GM19023 (cell line): Measurements from ENCODE around the gene NXT1.

ENCODE experiments used
- ATAC-seq: cut with Tn5 transposase; IDR thresholded peaks from one replicate; pipeline ENCODE4 v1.9.1; 2021; ENCODE audit warnings: mild to moderate bottlenecking, moderate library complexity; ENCODE audit not compliant: unreplicated experiment

The NXT1 gene

DNA sequence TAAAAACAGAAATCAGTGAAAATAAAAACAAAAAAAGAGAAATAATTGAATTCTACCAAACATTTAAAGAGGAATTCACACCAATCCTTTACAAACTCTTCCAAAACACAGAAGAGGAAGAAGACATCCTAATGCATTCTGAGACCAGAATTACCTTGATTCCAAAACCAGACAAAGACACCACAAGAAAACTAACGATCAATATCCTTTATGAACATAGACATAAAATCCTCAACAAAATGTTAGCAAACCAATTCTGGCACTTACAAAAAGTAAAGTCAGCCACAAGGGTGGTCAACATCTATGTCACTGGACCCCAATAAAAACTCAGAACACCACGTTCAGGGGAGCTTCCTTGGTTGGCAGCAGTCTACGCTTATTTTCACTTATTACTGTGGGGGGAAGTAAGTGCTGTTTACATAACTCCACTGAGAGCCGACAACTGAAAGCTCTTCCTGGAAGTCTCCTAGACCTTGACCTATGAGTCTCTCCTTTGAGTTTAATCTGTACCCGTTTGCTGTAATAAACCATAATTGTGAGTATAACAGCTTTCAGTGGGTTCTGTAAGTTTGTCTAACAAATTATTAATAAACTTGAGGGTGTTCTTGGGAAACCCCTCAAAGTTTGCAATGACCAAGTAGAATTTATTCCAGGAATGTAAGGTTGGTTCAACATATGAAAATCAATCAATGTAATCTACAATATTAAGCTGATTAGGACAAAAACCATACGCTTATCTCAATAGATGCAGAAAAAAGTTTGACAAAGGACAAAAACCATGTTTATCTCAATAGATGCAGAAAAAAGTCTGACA, 35.9 kb downstream of the NXT1 start:
- ATAC-seq: no peak

DNA sequence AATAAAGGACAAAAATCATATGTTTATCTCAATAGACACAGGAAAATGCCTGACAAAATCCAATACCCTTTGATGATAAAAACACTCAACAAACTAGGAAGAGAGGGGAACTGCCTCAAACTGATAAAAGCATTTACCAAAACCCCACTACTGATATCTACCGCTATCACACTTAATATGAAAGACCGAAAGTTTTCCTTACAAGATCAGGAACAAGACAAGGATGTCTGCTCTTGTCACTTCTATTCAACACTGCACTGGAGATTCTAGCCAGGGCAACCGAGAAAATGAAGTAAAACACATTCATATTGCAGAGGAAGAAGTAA, 36.5 kb downstream of the NXT1 start:
- ATAC-seq: no peak

DNA sequence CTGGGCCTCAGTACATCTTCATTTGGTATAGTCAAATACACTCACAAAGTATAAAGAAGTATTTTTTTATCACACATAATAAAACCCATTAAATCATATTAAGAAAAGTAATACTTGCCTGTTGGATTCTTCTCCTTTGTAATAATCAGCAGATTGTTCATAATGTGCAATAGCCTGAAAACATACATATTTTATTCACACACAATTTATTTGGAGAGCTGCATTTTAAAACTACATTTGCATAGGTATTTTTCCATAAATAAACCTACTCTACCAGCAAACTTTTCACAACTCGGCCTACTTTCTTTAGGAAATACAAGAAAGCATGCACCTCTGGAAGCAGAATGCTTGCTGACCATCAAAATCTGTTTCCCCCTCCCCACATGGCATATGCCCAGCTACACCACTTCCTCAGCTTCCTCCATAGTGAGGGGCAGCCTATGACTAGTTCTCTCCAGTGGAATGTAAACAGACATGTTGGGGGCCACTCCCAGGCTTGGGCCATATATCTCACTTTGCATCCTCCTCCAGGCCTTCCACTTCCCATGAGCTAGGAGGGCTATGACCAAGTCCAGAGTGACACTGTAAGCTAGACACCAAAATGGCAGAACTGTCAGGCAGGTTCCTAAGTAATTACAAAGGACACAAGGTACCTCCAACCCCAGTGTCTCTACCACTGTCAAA, 39.6 kb downstream of the NXT1 start:
- no peak for ATAC-seq

DNA sequence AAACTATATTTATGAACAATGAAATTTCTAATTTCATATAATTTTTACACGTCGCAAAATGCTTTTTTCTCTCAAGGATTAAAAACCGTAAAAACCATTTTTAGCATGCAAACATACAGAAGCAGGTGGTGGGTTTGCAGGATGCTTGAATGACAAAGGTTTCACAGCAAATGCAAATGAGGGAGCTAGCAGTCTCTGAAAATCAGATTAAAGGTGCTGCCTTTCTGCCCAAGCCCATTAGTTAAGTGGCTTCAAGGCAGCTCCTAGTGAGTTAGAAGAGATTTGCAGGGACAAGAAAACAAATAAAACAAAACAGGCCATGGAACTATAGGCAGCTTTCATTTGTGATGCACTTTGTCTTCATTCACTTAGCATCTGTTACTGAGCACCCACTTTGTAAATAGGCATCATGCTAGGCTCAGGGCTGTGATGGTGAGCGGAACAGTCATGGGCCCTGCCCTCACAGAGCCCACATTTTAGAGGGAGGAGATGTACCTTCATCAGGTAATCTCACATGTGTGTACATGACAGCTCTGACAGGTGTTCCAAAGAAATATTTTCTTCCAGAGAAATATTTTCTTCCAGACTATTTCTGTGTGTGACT, 41.2 kb downstream of the NXT1 start:
- no peak for ATAC-seq

DNA sequence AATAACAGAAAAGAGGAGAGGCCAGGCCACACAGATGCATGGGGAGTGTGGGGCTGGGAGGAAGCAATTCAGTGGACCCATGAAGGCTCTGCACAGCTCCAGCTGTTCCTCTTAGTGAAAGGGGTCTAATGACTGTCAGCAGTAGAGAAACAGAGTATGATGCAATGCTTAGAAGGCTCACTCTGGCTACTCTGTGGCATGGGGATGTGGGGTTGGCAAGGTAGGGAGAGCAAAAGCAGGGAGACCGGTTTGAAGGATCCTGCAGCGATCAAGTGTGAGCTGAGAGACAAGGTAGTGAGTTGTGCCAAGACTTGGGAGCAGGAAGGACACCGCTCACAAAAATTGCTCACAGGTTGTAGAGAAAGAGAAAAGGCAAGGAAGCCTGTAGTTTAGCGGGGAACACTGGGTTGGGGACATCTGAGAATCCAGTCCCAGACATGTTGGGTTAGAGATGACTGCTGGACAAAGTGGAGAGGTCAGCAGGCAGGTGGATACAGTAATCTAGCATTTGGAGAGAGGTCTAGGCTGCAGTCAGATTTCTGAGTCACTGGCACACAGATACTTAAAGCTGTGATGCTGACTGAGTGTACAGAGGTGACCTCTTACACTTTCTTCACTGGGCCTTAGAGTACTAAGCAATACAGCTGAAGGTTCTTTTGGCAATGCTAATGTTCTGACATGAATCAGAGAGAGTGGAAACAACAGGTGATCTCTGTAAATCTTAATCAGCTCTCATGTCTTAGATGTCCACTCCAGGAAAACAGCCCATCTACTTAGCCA, 43.6 kb downstream of the NXT1 start:
- ATAC-seq: no peak

DNA sequence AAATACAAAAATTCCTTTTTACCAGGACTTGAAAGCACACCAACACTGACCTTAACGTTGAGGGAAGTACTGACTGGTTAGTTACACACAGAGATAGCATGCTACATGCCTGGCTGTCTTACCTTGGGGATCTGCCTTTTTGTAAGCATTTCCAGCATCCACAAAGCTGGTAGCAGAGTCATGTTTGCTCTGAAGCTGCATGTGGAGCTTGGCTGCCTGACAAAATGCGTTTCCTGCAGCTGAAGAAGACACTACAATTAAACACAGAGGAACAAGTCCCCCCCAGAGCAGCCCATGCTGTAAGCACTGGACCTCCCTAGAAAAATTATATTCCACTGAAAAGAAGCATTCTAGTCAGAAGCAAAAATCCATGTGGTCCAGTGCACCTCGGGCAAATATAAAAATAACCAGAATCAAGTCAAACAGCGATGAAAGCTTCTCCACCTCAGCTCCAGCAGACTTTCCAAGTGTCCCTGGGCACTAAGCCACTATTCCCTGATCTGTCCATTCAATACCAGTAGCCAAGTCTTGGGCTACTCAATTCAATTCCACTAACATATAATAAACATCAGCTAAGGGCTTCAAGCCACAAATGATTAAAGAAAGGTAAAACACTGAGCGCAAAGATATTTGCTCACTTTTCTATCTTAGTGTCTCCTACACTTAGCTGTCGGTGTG, 46.5 kb downstream of the NXT1 start:
- ATAC-seq: no peak

DNA sequence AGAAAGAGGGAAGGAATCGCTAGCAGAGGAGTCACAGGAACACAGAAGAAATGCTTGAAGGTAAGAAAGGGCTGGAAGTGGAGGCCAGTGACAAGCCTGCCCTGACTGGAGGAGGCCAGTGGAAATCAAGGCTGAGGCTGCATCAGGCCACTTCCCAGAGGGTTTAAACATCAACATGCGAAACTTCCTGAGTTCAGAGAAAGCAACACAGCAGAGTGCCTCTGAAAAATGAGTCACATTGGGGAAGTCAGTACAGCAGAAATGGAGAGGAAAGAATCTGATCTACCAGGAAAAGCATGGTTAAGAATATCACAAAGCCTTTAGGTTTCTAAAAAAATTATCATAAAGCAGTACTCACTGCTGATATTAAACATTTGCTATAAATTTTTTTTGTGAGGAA, 47.4 kb downstream of the NXT1 start:
- no peak for ATAC-seq

DNA sequence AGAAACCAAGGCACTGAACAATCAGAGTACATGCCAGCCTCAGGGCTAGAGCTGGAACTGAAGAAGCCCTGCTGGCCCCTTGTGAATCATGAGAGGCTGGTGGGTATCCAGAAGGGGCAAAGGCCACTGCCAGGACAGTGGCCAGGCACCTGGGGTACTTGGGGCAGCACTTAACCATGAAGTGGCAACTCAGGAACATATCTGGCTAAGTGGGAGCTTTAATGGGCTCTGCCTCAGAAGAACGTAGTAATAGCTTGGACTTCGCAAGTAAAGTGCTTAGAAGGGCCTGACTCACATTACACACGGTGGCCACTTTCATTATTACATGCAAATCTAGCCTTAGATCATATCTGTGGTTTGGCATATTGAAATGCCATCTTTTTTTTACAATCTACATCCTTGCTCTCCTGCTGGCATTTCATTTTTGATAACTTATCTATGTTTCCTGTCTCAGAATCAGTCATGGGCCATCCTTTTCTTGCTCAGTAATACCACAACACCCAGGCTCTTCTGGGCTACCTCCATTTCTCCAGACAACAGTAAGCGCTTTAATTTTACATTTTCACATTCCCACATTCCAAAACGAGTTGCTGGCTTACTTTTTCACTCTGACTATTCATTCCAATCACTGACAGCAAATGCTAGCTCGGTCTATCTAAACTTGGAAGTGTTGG, 49.1 kb downstream of the NXT1 start:
- no peak for ATAC-seq

DNA sequence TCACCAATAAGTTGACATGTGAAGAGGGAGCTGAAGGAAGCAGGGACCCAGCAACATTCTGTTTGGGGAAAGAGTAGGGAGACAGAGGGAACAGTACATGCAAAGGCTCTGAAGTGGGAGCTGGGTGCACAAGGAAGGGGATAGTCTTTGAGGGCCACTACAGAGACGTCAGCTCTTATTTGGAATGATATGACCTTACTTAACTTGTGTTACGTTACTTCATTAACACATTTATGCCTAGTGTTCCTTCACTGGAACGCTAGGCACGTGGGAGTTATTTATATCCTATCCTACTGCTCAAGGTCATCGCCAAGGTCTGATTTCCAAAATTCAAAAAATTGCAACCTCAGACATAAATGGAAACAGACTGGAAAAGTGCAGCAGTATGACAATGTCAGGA, 50.5 kb downstream of the NXT1 start:
- ATAC-seq: no peak

DNA sequence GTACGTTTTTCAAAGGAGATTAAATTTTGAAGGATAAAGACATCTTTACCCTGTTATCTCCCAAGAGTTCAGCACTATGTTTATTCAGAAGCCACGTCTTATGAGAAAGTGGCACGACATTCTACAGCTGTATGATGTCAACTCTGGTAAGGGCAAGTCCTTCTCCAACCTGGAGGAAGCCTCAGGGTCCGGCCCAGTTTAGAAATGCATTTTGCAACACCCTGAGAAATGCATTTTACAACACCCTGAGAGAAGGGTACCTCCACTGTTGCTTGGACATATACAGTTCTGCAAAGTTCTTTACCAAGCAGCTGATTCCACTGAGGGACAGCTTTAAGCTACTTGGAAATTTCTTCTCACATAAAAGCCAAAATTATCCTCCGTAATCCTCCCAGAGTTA, 53.2 kb downstream of the NXT1 start:
- ATAC-seq: no peak

DNA sequence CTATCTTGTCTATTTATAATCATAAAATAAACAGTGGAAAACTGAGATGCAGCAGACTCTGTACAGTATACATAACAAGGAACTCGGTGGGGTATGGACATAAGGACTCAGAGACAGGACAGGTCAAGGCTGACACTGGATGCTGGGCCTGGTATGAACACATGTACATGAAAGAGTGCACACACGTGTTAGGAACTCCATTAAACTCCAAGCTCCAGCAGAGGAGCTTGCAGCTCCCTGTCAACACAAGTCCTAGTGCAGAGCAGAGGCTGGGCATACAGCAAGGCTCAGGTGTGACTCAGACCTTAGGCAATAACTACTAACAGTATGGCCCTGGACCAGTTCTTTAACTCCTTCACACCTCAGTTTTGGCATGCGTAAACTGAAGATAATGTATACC, 53.6 kb downstream of the NXT1 start:
- ATAC-seq: no peak
